Mesendoderm (in vitro differentiated cells): ENCODE measurements around the gene DSG3.

Source experiments
- DNase-seq: peaks from one replicate; pipeline ENCODE4 v3.0.0; 2013
- H2AK5ac ChIP-seq: 2 replicates; pipeline ENCODE4 v1.6.1; 2013; ENCODE audit warnings: low read length, inconsistent platforms
- H2BK120ac ChIP-seq: 2 replicates; pipeline ENCODE4 v1.6.1; 2013; ENCODE audit warnings: low read depth, mild to moderate bottlenecking, low read length, moderate library complexity, mixed read lengths
- H2BK15ac ChIP-seq: replicated peaks from 2 replicates; pipeline ENCODE4 v1.6.1; 2013; ENCODE audit warnings: low read depth, mild to moderate bottlenecking, moderate library complexity
- H2BK5ac ChIP-seq: 2 replicates; pipeline ENCODE4 v1.6.1; 2013; ENCODE audit warnings: low read length, inconsistent platforms
- H3K18ac ChIP-seq: 2 replicates; pipeline ENCODE4 v1.6.1; 2013; ENCODE audit warnings: mild to moderate bottlenecking, low read length, mixed read lengths
- H3K23ac ChIP-seq: one replicate; pipeline ENCODE4 v1.6.1; 2013; ENCODE audit warnings: low read length
- H3K27ac ChIP-seq: 2 replicates; pipeline ENCODE4 v1.5.1; 2013; ENCODE audit warnings: low read depth, mild to moderate bottlenecking, inconsistent platforms, low read length, moderate library complexity
- H3K27me3 ChIP-seq: 2 replicates; pipeline ENCODE4 v1.6.1; 2013; ENCODE audit warnings: low read length, control low read depth, mild to moderate bottlenecking, inconsistent platforms; ENCODE audit not compliant: insufficient read depth, poor library complexity
- H3K36me3 ChIP-seq: 2 replicates; pipeline ENCODE4 v1.6.1; 2013; ENCODE audit warnings: low read length, inconsistent platforms; ENCODE audit not compliant: control insufficient read depth, insufficient read depth
- H3K4ac ChIP-seq: one replicate; pipeline ENCODE4 v1.6.1; 2013; ENCODE audit warnings: low read depth, mild to moderate bottlenecking, low read length, moderate library complexity
- H3K4me1 ChIP-seq: 2 replicates; pipeline ENCODE4 v1.6.1; 2013; ENCODE audit warnings: low read depth, low read length, inconsistent platforms; ENCODE audit not compliant: control insufficient read depth
- H3K4me2 ChIP-seq: 2 replicates; pipeline ENCODE4 v1.6.1; 2013; ENCODE audit warnings: low read length
- H3K4me3 ChIP-seq: 2 replicates; pipeline ENCODE4 v1.5.1; 2013; ENCODE audit warnings: mild to moderate bottlenecking, low read length
- H3K56ac ChIP-seq: one replicate; pipeline ENCODE4 v1.6.1; 2013; ENCODE audit warnings: low read length
- H3K79me1 ChIP-seq: 2 replicates; pipeline ENCODE4 v1.6.1; 2013; ENCODE audit warnings: low read length, inconsistent platforms
- H3K79me2 ChIP-seq: 2 replicates; pipeline ENCODE4 v1.6.1; 2013; ENCODE audit warnings: mild to moderate bottlenecking, low read length; ENCODE audit not compliant: control insufficient read depth, insufficient read depth
- H3K9ac ChIP-seq: 2 replicates; pipeline ENCODE4 v1.6.1; 2013; ENCODE audit warnings: low read length, inconsistent platforms
- H4K5ac ChIP-seq: one replicate; pipeline ENCODE4 v1.6.1; 2013; ENCODE audit warnings: low read length
- H4K8ac ChIP-seq: one replicate; pipeline ENCODE4 v1.6.1; 2013; ENCODE audit warnings: low read depth, mild to moderate bottlenecking, control low read depth, low read length, moderate library complexity
- WGBS: extraction: QIAGEN DNeasy Blood & Tissue Kit; methylation state at CpG from one replicate; pipeline ENCODE4 v1.1.7; 2013; ENCODE audit warnings: low lambda C conversion rate, missing lambda C conversion rate; ENCODE audit not compliant: insufficient coverage; ENCODE audit errors: extremely low coverage; 5-methylcytosine and 5-hydroxymethylcytosine counted together

Gene DSG3

DNA sequence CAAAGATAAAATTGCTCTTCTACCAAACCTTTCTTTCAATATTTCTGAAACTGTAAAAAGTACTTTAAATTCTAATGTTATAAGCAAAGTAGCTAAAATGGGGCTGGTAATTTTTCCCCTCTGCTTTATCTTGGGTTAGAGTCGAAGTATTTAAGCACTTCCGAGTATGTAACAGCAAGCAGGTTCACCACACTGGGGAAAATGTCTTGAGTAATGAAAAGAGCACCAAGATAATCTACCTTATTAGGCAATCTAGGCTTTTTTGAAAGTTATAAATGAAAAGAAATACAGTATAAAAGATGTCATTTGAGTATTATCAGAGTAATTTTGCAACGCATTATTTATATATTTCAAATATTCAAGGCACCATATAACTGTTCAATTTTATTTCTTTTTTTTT, 687 bp upstream of the DSG3 start:
- Histone ChIP-seq H2BK120ac (no peak overlapping the region), H2BK5ac (no peak overlapping the region), H3K4me2 (no peak overlapping the region), H3K36me3 (no peaks in the 10 kb centered on the region), H4K8ac (no peak overlapping the region), H3K27ac (no peak overlapping the region), H2AK5ac (no peak overlapping the region), H4K5ac (no peak overlapping the region), H3K9ac (no peak overlapping the region), H3K23ac (no peak overlapping the region), H3K79me1 (no peaks in the 10 kb centered on the region), H2BK15ac (no peak overlapping the region), H3K56ac (no peak overlapping the region), H3K4ac (no peak overlapping the region), H3K4me1 (no peaks in the 10 kb centered on the region), H3K79me2 (no peaks in the 10 kb centered on the region), H3K27me3 (no peaks in the 10 kb centered on the region), H3K18ac (no peak overlapping the region), H3K4me3 (no peak overlapping the region)
- no peak for DNase-seq
- WGBS: no CpG with 5 or more reads among the region's 3 CpGs

GRCh38 chr18:31450409-31450808, 2.9 kb downstream of the DSG3 start:
- Histone ChIP-seq H4K5ac (no peak overlapping the region), H2BK5ac (no peak overlapping the region), H3K23ac (no peak overlapping the region), H3K56ac (no peak overlapping the region), H3K4me3 (no peak overlapping the region), H3K27ac (no peak overlapping the region), H3K4me2 (no peak overlapping the region), H2AK5ac (no peak overlapping the region), H3K27me3 (no peaks in the 10 kb centered on the region), H3K9ac (no peak overlapping the region), H2BK120ac (no peak overlapping the region), H3K79me1 (no peaks in the 10 kb centered on the region), H3K4me1 (no peaks in the 10 kb centered on the region), H3K4ac (no peak overlapping the region), H3K36me3 (no peaks in the 10 kb centered on the region), H4K8ac (no peak overlapping the region), H3K18ac (no peak overlapping the region), H2BK15ac (no peak overlapping the region), H3K79me2 (no peaks in the 10 kb centered on the region)
- no peak for DNase-seq

DNA sequence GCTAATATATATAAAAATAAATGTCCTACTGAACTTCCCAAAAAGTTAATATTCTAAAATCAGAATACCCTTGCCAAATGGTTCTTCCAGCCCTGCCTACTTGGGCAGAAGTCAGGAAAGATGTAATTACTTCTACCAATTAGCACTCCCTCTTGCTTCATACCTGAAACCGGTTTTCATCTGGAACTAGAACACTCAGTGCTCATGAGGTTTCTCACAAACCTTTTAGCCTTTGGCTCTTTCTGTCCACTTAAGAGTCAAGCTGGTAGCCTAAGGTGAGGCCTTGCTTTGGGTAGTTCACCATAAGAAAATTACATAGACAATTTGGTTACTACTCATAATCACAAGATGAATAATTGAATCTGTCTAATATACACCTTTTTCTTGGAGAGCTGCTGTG, 4.1 kb downstream of the DSG3 start:
- DNase-seq: no peak
- H3K27me3 ChIP-seq: no peaks in the 10 kb centered on the region
- H2BK5ac ChIP-seq: no peak overlapping the region
- WGBS: no CpG with 5 or more reads among the region's 1 CpG
- no peak overlapping the region for H4K5ac ChIP-seq
- no peak overlapping the region for H2AK5ac ChIP-seq
- no peak overlapping the region for H3K4ac ChIP-seq
- no peak overlapping the region for H3K4me2 ChIP-seq
- no peak overlapping the region for H2BK120ac ChIP-seq
- no peak overlapping the region for H3K9ac ChIP-seq
- no peak overlapping the region for H2BK15ac ChIP-seq
- H3K18ac ChIP-seq: no peak overlapping the region
- H3K56ac ChIP-seq: no peak overlapping the region
- H3K79me2 ChIP-seq: no peaks in the 10 kb centered on the region
- no peak overlapping the region for H3K27ac ChIP-seq
- no peaks in the 10 kb centered on the region for H3K4me1 ChIP-seq
- no peak overlapping the region for H4K8ac ChIP-seq
- H3K23ac ChIP-seq: no peak overlapping the region
- no peak overlapping the region for H3K4me3 ChIP-seq
- H3K79me1 ChIP-seq: no peaks in the 10 kb centered on the region
- no peaks in the 10 kb centered on the region for H3K36me3 ChIP-seq

DNA sequence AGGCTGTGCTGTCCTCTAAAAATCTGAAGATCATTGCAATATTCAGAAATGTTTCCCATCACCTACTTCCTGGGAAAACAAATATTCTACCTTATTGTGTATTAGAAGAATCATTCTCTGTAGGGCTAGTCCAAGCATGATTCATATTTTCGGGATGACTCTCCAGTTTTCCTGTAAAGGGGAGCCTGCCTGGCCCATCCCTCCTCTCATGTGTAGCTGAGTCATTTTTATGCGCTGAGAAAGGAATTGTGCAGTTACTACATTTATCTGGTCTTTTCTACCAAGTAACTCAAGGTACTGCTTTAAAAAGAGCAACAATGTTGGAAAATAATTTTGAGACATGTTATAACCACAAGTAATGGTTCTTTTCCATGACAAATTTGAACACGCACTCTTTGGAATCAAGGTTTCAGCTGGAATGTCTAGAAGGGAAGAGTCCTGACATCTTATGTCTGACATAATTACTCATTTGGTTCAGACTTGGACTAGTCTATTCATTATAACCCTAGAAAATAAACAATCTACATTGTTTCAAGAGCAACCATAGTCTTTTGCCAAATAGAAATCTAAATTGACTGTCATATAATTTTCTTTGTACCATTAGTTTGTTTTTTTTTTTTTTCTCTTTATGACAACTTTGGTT, 6.6 kb downstream of the DSG3 start:
- H4K8ac ChIP-seq: no peak overlapping the region
- WGBS: no CpG with 5 or more reads among the region's 3 CpGs
- H3K27me3 ChIP-seq: no peaks in the 10 kb centered on the region
- no peak overlapping the region for H3K9ac ChIP-seq
- H3K36me3 ChIP-seq: no peaks in the 10 kb centered on the region
- H2AK5ac ChIP-seq: no peak overlapping the region
- H3K56ac ChIP-seq: no peak overlapping the region
- no peak for DNase-seq
- no peak overlapping the region for H3K4me2 ChIP-seq
- H2BK120ac ChIP-seq: no peak overlapping the region
- H2BK5ac ChIP-seq: no peak overlapping the region
- H3K4me1 ChIP-seq: no peaks in the 10 kb centered on the region
- H3K4ac ChIP-seq: no peak overlapping the region
- H3K79me1 ChIP-seq: no peaks in the 10 kb centered on the region
- H2BK15ac ChIP-seq: no peak overlapping the region
- no peaks in the 10 kb centered on the region for H3K79me2 ChIP-seq
- no peak overlapping the region for H3K23ac ChIP-seq
- no peak overlapping the region for H3K4me3 ChIP-seq
- H4K5ac ChIP-seq: no peak overlapping the region
- H3K18ac ChIP-seq: no peak overlapping the region
- H3K27ac ChIP-seq: no peak overlapping the region

DNA sequence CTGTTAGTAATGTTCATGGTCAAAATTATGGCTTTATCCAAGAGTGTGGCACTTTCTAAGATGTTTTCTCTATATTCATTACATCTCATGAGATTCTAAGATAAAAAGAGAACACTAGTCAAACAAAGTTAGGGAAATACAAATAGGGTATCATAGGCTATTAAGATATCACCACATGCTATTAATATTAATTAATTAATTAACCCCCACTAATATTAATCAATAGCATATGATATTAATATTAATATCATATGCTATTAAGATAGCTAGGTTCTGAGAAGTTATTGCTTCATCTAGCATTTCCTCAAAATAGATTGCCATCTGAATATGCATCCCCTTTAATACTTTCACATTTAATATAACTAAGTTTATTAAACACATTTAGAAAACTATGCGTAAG, 22.1 kb downstream of the DSG3 start:
- H3K27ac ChIP-seq: no peak overlapping the region
- H3K56ac ChIP-seq: no peak overlapping the region
- H3K79me2 ChIP-seq: no peaks in the 10 kb centered on the region
- no peak overlapping the region for H2BK120ac ChIP-seq
- H2AK5ac ChIP-seq: no peak overlapping the region
- no peak overlapping the region for H3K9ac ChIP-seq
- DNase-seq: no peak
- H2BK15ac ChIP-seq: no peak overlapping the region
- no peak overlapping the region for H3K18ac ChIP-seq
- WGBS: 100% methylated on average over 1 of the region's 1 CpG
- H3K23ac ChIP-seq: no peak overlapping the region
- no peaks in the 10 kb centered on the region for H3K36me3 ChIP-seq
- H3K27me3 ChIP-seq: no peaks in the 10 kb centered on the region
- no peak overlapping the region for H4K5ac ChIP-seq
- H3K4me3 ChIP-seq: no peak overlapping the region
- no peaks in the 10 kb centered on the region for H3K79me1 ChIP-seq
- H3K4me1 ChIP-seq: no peaks in the 10 kb centered on the region
- no peak overlapping the region for H2BK5ac ChIP-seq
- no peak overlapping the region for H3K4ac ChIP-seq
- H4K8ac ChIP-seq: no peak overlapping the region
- no peak overlapping the region for H3K4me2 ChIP-seq

DNA sequence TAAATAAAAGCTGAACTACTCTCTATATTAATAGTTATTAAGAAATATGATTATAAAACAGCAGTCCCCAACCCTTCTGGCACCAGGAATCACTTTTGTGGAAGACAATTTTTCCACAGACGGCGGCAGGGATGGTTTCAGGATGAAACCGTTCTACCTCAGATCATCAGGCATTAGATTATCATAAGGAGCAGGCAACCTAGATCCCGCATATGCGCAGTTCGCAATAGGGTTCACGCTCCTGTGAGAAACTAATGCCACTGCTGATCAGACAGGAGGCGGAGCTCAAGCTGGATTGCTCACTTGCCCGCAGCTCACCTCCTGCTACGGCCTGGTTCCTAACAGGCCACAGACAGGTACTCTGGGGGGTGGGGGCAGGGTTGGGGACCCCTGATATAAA, 31.1 kb downstream of the DSG3 start:
- Histone ChIP-seq H3K36me3 (no peaks in the 10 kb centered on the region), H2BK15ac (no peak overlapping the region), H3K4me2 (no peak overlapping the region), H3K4me1 (no peaks in the 10 kb centered on the region), H3K4ac (no peak overlapping the region), H4K8ac (no peak overlapping the region), H2BK120ac (no peak overlapping the region), H3K27me3 (no peaks in the 10 kb centered on the region), H3K79me2 (no peaks in the 10 kb centered on the region), H3K23ac (no peak overlapping the region), H3K9ac (no peak overlapping the region), H3K56ac (no peak overlapping the region), H2BK5ac (no peak overlapping the region), H4K5ac (no peak overlapping the region), H3K18ac (no peak overlapping the region), H3K27ac (no peak overlapping the region), H3K4me3 (no peak overlapping the region), H2AK5ac (no peak overlapping the region), H3K79me1 (no peaks in the 10 kb centered on the region)
- no peak for DNase-seq
- WGBS: no CpG with 5 or more reads among the region's 10 CpGs
